Small intestine (tissue), 7 donors: ENCODE measurements around the gene INTS13. TPM values are rescaled to one million over a fixed set of nuclear protein-coding genes. Genes with fewer than 3 reads are reported as not detected.

Experiments
- DNase-seq, 2 donors: peaks; one replicate each; pipeline versions ENCODE4 v3.0.0 to v3.0.0-alpha.2; 2013
- FAIRE-seq: peaks from 2 replicates; lab custom pipeline; 2012; peaks lifted over from hg19 to GRCh38; lab: Jason Lieb, UNC
- H3K27ac ChIP-seq, 3 donors: one replicate each; pipeline ENCODE4 v1.5.1; 2013; ENCODE audit warnings: low read length in 2 of 3, mild to moderate bottlenecking in 2 of 3, control low read depth in 1 of 3, inconsistent platforms in 1 of 3, low read depth in 1 of 3, moderate library complexity in 1 of 3
- H3K27me3 ChIP-seq, 3 donors: one replicate each; pipeline ENCODE4 v1.6.1; 2013; ENCODE audit warnings: low read length in 3 of 3, inconsistent platforms in 1 of 3; ENCODE audit not compliant: control insufficient read depth in 3 of 3, insufficient read depth in 3 of 3
- H3K36me3 ChIP-seq, 3 donors: one replicate each; pipeline ENCODE4 v1.6.1; 2013; ENCODE audit warnings: low read length in 3 of 3, inconsistent platforms in 1 of 3, low read depth in 1 of 3, mild to moderate bottlenecking in 1 of 3, moderate library complexity in 1 of 3; ENCODE audit not compliant: control insufficient read depth in 3 of 3, insufficient read depth in 2 of 3
- H3K4me1 ChIP-seq, 3 donors: one replicate each; pipeline ENCODE4 v1.6.1; 2013; ENCODE audit warnings: low read length in 2 of 3, inconsistent platforms in 1 of 3, low read depth in 1 of 3, mild to moderate bottlenecking in 1 of 3, moderate library complexity in 1 of 3; ENCODE audit not compliant: control insufficient read depth in 3 of 3, insufficient read depth in 2 of 3
- H3K4me3 ChIP-seq, 3 donors: one replicate each; pipeline ENCODE4 v1.5.1; 2013; ENCODE audit warnings: low read length in 3 of 3, control low read depth in 1 of 3, inconsistent platforms in 1 of 3, low read depth in 1 of 3, mild to moderate bottlenecking in 1 of 3, moderate library complexity in 1 of 3
- H3K9me3 ChIP-seq, 2 donors: one replicate each; pipeline ENCODE4 v1.6.1; 2013; ENCODE audit warnings: low read depth in 1 of 2, low read length in 1 of 2; ENCODE audit not compliant: control insufficient read depth in 2 of 2, insufficient read depth in 1 of 2
- WGBS, 3 donors: extraction: QIAGEN DNeasy Blood & Tissue Kit; methylation state at CpG; one replicate each; pipeline ENCODE4 v1.1.7; 2013; 5-methylcytosine and 5-hydroxymethylcytosine counted together
- polyA plus RNA-seq, 4 donors: library from polyadenylated mRNA; stranded (reverse) in 3 of 4; unstranded in 1 of 4; fragments of 200-250 nt in 3 of 4; fragments of 120-200 nt in 1 of 4; gene quantifications; one replicate each; pipeline versions ENCODE4 v1.2.1 to v1.2.3, GENCODE V29; 2013
- donor health status: healthy with polysubstance abuse.
- donor health status: control.
- donor health status: control.
- donor health status: Bipolar disorder and iron deficiency.
- donor health status: healthy.

The INTS13 gene
- polyA plus RNA-seq, 4 donors: 14.6 to 19.4 (median 17.9) TPM

- Histone ChIP-seq H3K36me3 (peaks cover 0 to 3% (median 0%) of the 10 kb centered on the region in 3 donors), H3K27ac (no peak overlapping the region), H3K4me1 (no peaks in the 10 kb centered on the region), H3K9me3 (no peaks in the 10 kb centered on the region), H3K27me3 (no peaks in the 10 kb centered on the region), H3K4me3 (no peak overlapping the region)
- DNase-seq (no peak), FAIRE-seq (no peak)
- 89 to 97% (median 94%) methylated on average over 2 of the region's 2 CpGs for WGBS, 3 donors
These were observed 40.9 kb downstream of the INTS13 start for GRCh38 chr12:26896913-26897312.

- Histone ChIP-seq H3K4me3 (no peak overlapping the region), H3K27ac (no peak overlapping the region), H3K27me3 (no peaks in the 10 kb centered on the region), H3K9me3 (no peaks in the 10 kb centered on the region), H3K36me3 (peaks cover 0 to 3% (median 0%) of the 10 kb centered on the region in 3 donors), H3K4me1 (no peaks in the 10 kb centered on the region)
- FAIRE-seq (no peak), DNase-seq (no peak)
- 90 to 96% (median 94%) methylated on average over 4 of the region's 4 CpGs for WGBS, 3 donors
These were observed 42.1 kb downstream of the INTS13 start for GRCh38 chr12:26895672-26896071.

GRCh38 chr12:26891704-26892103, 46.1 kb downstream of the INTS13 start:
- Histone ChIP-seq H3K9me3 (no peaks in the 10 kb centered on the region), H3K4me3 (no peak overlapping the region), H3K4me1 (no peaks in the 10 kb centered on the region), H3K27ac (no peak overlapping the region), H3K27me3 (no peaks in the 10 kb centered on the region), H3K36me3 (no peaks in the 10 kb centered on the region)
- FAIRE-seq (no peak), DNase-seq (no peak)
- WGBS, 3 donors: 50 to 90% (median 78%) methylated on average over 1 of the region's 1 CpG

- no peaks in the 10 kb centered on the region for H3K27me3 ChIP-seq
- DNase-seq (no peak), FAIRE-seq (no peak)
- no peaks in the 10 kb centered on the region for H3K4me1 ChIP-seq
- H3K27ac ChIP-seq: no peak overlapping the region
- no peaks in the 10 kb centered on the region for H3K36me3 ChIP-seq
- H3K9me3 ChIP-seq: no peaks in the 10 kb centered on the region
- no peak overlapping the region for H3K4me3 ChIP-seq
- WGBS, 3 donors: 87 to 96% (median 95%) methylated on average over 5 of the region's 5 CpGs
These were observed 47.0 kb downstream of the INTS13 start for GRCh38 chr12:26890784-26891183.

GRCh38 chr12:26884765-26885576, 52.8 kb downstream of the INTS13 start:
- Histone ChIP-seq H3K27me3 (no peaks in the 10 kb centered on the region), H3K4me3 (no peak overlapping the region), H3K36me3 (no peaks in the 10 kb centered on the region), H3K9me3 (peaks cover 0 to 4% of the 10 kb centered on the region in 2 donors), H3K4me1 (peaks cover 0 to 2% (median 2%) of the 10 kb centered on the region in 3 donors), H3K27ac (no peak overlapping the region)
- DNase-seq: peak; percentile 89 to 91
- FAIRE-seq: no peak
- 9 to 14% (median 10%) methylated on average over 16 of the region's 16 CpGs for WGBS, 3 donors

- no peaks in the 10 kb centered on the region for H3K36me3 ChIP-seq
- FAIRE-seq: no peak
- DNase-seq: no peak
- H3K4me1 ChIP-seq: peaks cover 2 to 10% (median 3%) of the 10 kb centered on the region in 3 donors
- no peaks in the 10 kb centered on the region for H3K27me3 ChIP-seq
- no peak overlapping the region for H3K27ac ChIP-seq
- no peak overlapping the region for H3K4me3 ChIP-seq
- 75 to 100% (median 90%) methylated on average over 2 of the region's 2 CpGs for WGBS, 3 donors
- H3K9me3 ChIP-seq: peaks cover 0 to 8% of the 10 kb centered on the region in 2 donors
These were observed 57.2 kb downstream of the INTS13 start for GRCh38 chr12:26880625-26881024.

GRCh38 chr12:26878661-26879119, 59.1 kb downstream of the INTS13 start:
- peaks cover 0 to 6% of the 10 kb centered on the region in 2 donors for H3K9me3 ChIP-seq
- FAIRE-seq (no peak), DNase-seq (peak; percentile 47 to 68)
- H3K27ac ChIP-seq: peak overlapping the region in 1 of 3 donors; percentile 4
- H3K4me1 ChIP-seq: peaks cover 0 to 8% (median 3%) of the 10 kb centered on the region in 3 donors
- 3 to 32% (median 16%) methylated on average over 6 of the region's 6 CpGs for WGBS, 3 donors
- H3K4me3 ChIP-seq: no peak overlapping the region
- no peaks in the 10 kb centered on the region for H3K36me3 ChIP-seq
- H3K27me3 ChIP-seq: no peaks in the 10 kb centered on the region

- DNase-seq (peak in 1 of 2 donors; percentile 11), FAIRE-seq (no peak)
- H3K9me3 ChIP-seq: peaks cover 0 to 4% of the 10 kb centered on the region in 2 donors
- H3K27me3 ChIP-seq: no peaks in the 10 kb centered on the region
- H3K27ac ChIP-seq: no peak overlapping the region
- no peak overlapping the region for H3K4me3 ChIP-seq
- H3K4me1 ChIP-seq: peaks cover 2 to 8% (median 7%) of the 10 kb centered on the region in 3 donors
- no peaks in the 10 kb centered on the region for H3K36me3 ChIP-seq
- WGBS, 3 donors: 69 to 94% (median 88%) methylated on average over 7 of the region's 7 CpGs
These were observed 63.1 kb downstream of the INTS13 start for GRCh38 chr12:26874501-26875296.
